ENCODE data around the gene EPS15. TPM values are rescaled to one million over a fixed set of nuclear protein-coding genes. Genes with fewer than 3 reads are reported as not detected.

EPS15 gene
- total and polyA plus RNA-seq, 2 of the 8 experiments (the other 6 are each of a cell fraction or from before 2014, with no cell fraction given), result 15.9 to 57.2 TPM

- no peak for TF ChIP-seq RAD21 (IDR thresholded peaks at IDR 0.05 in 1 of 2, conservative IDR thresholded peaks at IDR 0.05 in 1 of 2; ENCODE audit: low read depth in 2 of 2, low read length in 2 of 2)
These were observed 189.4 kb downstream of the EPS15 start (continued) for GRCh38 chr1:51329443-51330325.

Measured in H1 (cell line).